DOHH2 (cell line): ENCODE data around the gene SNCAIP.

Source experiments
- CTCF ChIP-seq: fragments of 200-600 bp; sonication (generic); IDR thresholded peaks from one replicate; pipeline ENCODE4 v1.5.1; 2014; ENCODE audit warnings: antibody characterized with exemption, mild to moderate bottlenecking, low read depth, low read length; ENCODE audit not compliant: poor library complexity, severe bottlenecking
- EZH2phosphoT487 ChIP-seq: fragments of 200-600 bp; sonication (generic); IDR thresholded peaks from 2 replicates; pipeline ENCODE4 v1.6.1; 2017; ENCODE audit warnings: borderline replicate concordance, mild to moderate bottlenecking, antibody characterized with exemption, low read length, moderate library complexity, mixed read lengths

- no peak for TF ChIP-seq CTCF
- no peak for TF ChIP-seq EZH2phosphoT487
Measured at GRCh38 chr5:122366501-122366900, 54.5 kb downstream of the SNCAIP start.
